ENCODE data around the gene HK2. TPM values are rescaled to one million over a fixed set of nuclear protein-coding genes. Genes with fewer than 3 reads are reported as not detected.
A peak's percentile ranks its signal among the peaks of the same experiment; 100 is the strongest.

The HK2 gene
- total and polyA plus RNA-seq, 2 of the 4 experiments (the other 2 are of a cell fraction), result 17.4 to 20.9 TPM

DNA sequence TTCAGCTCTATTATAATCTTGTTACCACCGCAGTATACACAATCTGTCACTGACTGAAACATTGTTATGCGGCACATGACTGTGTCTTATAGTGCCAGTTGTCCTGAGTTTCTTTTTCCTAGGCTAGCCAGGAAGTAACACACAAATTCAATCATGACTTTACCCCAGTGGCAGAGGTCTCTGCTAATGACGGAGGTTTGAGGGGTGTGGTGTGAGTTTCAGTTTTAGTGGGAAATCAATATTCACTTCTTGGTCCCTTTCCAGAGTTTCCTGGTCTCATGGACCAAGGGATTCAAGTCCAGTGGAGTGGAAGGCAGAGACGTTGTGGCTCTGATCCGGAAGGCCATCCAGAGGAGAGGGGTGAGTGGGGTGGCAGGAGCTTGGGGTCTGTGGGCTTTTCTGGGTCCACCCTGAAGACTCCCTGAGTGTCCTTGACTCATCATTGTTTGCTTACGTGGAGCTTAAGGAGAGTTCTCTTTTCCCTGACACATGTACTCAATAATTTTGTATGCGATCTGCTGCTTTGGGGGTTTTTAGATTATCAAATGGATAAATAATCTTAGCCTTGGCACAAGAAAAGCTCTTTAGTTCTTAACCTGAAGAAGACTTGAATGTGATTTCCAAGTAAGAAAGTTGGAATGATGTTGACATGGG is 39.2 kb downstream of the HK2 start:
- Histone ChIP-seq H3K4me3 (ENCODE audit: insufficient read depth, low read depth, low read length) (no peak overlapping the region), H3K23ac (ENCODE audit: low read depth, low read length) (no peak overlapping the region), H3K56ac (ENCODE audit: extremely low read depth, insufficient read depth, low read length) (no peak overlapping the region), H3K9me1 (ENCODE audit: insufficient read depth, low read length) (peaks cover 7% of the 10 kb centered on the region), H2BK15ac (ENCODE audit: low read depth, low read length) (no peak overlapping the region), H3K18ac (ENCODE audit: low read depth, low read length) (peak overlapping the region; percentile 6; the same call in 1 of the 2 replicates), H3K36me3 (ENCODE audit: control insufficient read depth, insufficient read depth, low read length) (peaks cover 48% of the 10 kb centered on the region), H3K4me2 (ENCODE audit: low read depth, low read length) (no peak overlapping the region), H4K20me1 (ENCODE audit: insufficient read depth, low read length) (peaks cover 20% of the 10 kb centered on the region), H3K9ac (ENCODE audit: low read depth, low read length) (no peak overlapping the region), H2BK120ac (ENCODE audit: low read depth, low read length) (no peak overlapping the region), H4K8ac (ENCODE audit: low read depth in 2 of 2, low read length in 2 of 2) (no peak overlapping the region), H2AFZ (replicated peaks; ENCODE audit: low read length, poor library complexity) (no peak overlapping the region), H2AK9ac (replicated peaks; ENCODE audit: low read depth, low read length, poor library complexity) (no peak overlapping the region), H4K91ac (ENCODE audit: insufficient read depth, low read depth, low read length) (no peak overlapping the region), H3K27ac (ENCODE audit: insufficient read depth, low read length) (no peak overlapping the region), H2BK5ac (ENCODE audit: low read depth, low read length, poor library complexity, severe bottlenecking) (no peak overlapping the region), H3K4me1 (ENCODE audit: control insufficient read depth, insufficient read depth, low read length) (peaks cover 17% of the 10 kb centered on the region), H3K4ac (ENCODE audit: low read depth, low read length) (no peak overlapping the region), H3K79me1 (ENCODE audit: low read depth in 1 of 2, low read length in 2 of 2) (peaks cover 43 to 52% of the 10 kb centered on the region in 2 experiments), H3K14ac (replicated peaks; ENCODE audit: low read depth, low read length) (no peak overlapping the region), H2BK20ac (ENCODE audit: low read depth, low read length) (no peak overlapping the region), H3K9me3 (ENCODE audit: control insufficient read depth, insufficient read depth, low read length) (no peaks in the 10 kb centered on the region), H2AK5ac (ENCODE audit: low read depth, low read length) (no peak overlapping the region; the same call in 1 of the 2 replicates), H3K27me3 (ENCODE audit: control insufficient read depth, insufficient read depth, low read length) (no peaks in the 10 kb centered on the region), H4K5ac (ENCODE audit: low read depth, low read length) (no peak overlapping the region)
- BruUV-seq (replicated peaks), result no TSS peak
- intact Hi-C loops (cut with micrococcal nuclease), result no loop called here
- ChIA-PET CTCF (no interaction called here), POLR2A (ENCODE audit: unreplicated experiment) (no interaction called here)
- no peak for TF ChIP-seq MAFK (IDR thresholded peaks at IDR 0.05; ENCODE audit: low read depth, low read length)
- no peak for TF ChIP-seq MXI1 (IDR thresholded peaks at IDR 0.05; ENCODE audit: borderline replicate concordance, low read depth, low read length)
- TF ChIP-seq MAZ (IDR thresholded peaks at IDR 0.05; ENCODE audit: borderline replicate concordance, low read depth, low read length), result no peak
- TF ChIP-seq RAD21 (IDR thresholded peaks at IDR 0.05; ENCODE audit: low read length), result no peak
- TF ChIP-seq, protein P1, sequence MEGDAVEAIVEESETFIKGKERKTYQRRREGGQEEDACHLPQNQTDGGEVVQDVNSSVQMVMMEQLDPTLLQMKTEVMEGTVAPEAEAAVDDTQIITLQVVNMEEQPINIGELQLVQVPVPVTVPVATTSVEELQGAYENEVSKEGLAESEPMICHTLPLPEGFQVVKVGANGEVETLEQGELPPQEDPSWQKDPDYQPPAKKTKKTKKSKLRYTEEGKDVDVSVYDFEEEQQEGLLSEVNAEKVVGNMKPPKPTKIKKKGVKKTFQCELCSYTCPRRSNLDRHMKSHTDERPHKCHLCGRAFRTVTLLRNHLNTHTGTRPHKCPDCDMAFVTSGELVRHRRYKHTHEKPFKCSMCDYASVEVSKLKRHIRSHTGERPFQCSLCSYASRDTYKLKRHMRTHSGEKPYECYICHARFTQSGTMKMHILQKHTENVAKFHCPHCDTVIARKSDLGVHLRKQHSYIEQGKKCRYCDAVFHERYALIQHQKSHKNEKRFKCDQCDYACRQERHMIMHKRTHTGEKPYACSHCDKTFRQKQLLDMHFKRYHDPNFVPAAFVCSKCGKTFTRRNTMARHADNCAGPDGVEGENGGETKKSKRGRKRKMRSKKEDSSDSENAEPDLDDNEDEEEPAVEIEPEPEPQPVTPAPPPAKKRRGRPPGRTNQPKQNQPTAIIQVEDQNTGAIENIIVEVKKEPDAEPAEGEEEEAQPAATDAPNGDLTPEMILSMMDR (conservative IDR thresholded peaks at IDR 0.05; ENCODE audit: low read depth, low read length), result no peak
- no peak for TF ChIP-seq CEBPB (IDR thresholded peaks at IDR 0.05; ENCODE audit: low read depth, low read length)
- TF ChIP-seq BHLHE40 (IDR thresholded peaks at IDR 0.05; ENCODE audit: low read depth, low read length), result no peak
- TF ChIP-seq, protein P2, sequence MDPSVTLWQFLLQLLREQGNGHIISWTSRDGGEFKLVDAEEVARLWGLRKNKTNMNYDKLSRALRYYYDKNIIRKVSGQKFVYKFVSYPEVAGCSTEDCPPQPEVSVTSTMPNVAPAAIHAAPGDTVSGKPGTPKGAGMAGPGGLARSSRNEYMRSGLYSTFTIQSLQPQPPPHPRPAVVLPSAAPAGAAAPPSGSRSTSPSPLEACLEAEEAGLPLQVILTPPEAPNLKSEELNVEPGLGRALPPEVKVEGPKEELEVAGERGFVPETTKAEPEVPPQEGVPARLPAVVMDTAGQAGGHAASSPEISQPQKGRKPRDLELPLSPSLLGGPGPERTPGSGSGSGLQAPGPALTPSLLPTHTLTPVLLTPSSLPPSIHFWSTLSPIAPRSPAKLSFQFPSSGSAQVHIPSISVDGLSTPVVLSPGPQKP (IDR thresholded peaks at IDR 0.05; ENCODE audit: borderline replicate concordance, low read depth, low read length), result no peak
- TF ChIP-seq, protein P3, sequence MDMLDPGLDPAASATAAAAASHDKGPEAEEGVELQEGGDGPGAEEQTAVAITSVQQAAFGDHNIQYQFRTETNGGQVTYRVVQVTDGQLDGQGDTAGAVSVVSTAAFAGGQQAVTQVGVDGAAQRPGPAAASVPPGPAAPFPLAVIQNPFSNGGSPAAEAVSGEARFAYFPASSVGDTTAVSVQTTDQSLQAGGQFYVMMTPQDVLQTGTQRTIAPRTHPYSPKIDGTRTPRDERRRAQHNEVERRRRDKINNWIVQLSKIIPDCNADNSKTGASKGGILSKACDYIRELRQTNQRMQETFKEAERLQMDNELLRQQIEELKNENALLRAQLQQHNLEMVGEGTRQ (IDR thresholded peaks at IDR 0.05; ENCODE audit: low read depth, low read length), result no peak
- TF ChIP-seq POLR2A (IDR thresholded peaks at IDR 0.05; ENCODE audit: low read depth, low read length), result no peak
- no peak for TF ChIP-seq NFE2L2 (IDR thresholded peaks at IDR 0.05; ENCODE audit: low read depth, low read length)
- TF ChIP-seq SMC3 (IDR thresholded peaks at IDR 0.05; ENCODE audit: low read depth, low read length), result no peak
- no peak for TF ChIP-seq FOS (IDR thresholded peaks at IDR 0.05; ENCODE audit: low read depth, low read length)
- ATAC-seq (ENCODE audit: low read depth) (no peak), DNase-seq (no peak)
- WGBS, 2 experiments (ENCODE audit: extremely low coverage in 2 of 2, insufficient read length in 1 of 2), result no CpG with 5 or more reads among the region's 7 CpGs
- in situ Hi-C loops (cut with MboI; ENCODE audit: low sequenced_read_pairs), result loop anchor here (25.0 kb wide), 1 partner anchor 386 kb away; the partner anchor contains the start of genes CCDC142, LBX2 and TTC31
- dilution Hi-C loops (cut with HindIII; ENCODE audit: low sequenced_read_pairs, unreplicated experiment), result no loop called here

Data from IMR-90 (cell line).